SK-N-SH treated with all-trans-retinoic acid at 6 μM for 48 hours (cell line): ENCODE data around the gene CHMP1B.

Experiments used
- ARNTL ChIP-seq: fragments of 450-650 bp; formaldehyde crosslinking; IDR thresholded peaks from 2 replicates; pipeline ENCODE4 v1.5.0; 2020; ENCODE audit warnings: low read depth, mild to moderate bottlenecking, moderate library complexity, borderline replicate concordance
- CREB5 ChIP-seq: fragments of 250-450 bp; sonication (Bioruptor Pico); IDR thresholded peaks from 2 replicates; pipeline ENCODE4 v1.5.1; 2020; ENCODE audit warnings: low read depth, mild to moderate bottlenecking, moderate library complexity
- CSDC2 ChIP-seq: fragments of 250-450 bp; sonication (Bioruptor Pico); IDR thresholded peaks from 2 replicates; pipeline ENCODE4 v1.5.0; 2020; ENCODE audit warnings: mild to moderate bottlenecking, moderate library complexity
- OSR1 ChIP-seq: fragments of 250-450 bp; sonication (Bioruptor Pico); IDR thresholded peaks from 2 replicates; pipeline ENCODE4 v1.8.0; 2022; ENCODE audit warnings: moderate library complexity, mild to moderate bottlenecking, inconsistent platforms
- POU6F1 ChIP-seq: fragments of 250-450 bp; sonication (Bioruptor Pico); IDR thresholded peaks from 2 replicates; pipeline ENCODE4 v1.8.0; 2021; ENCODE audit warnings: low read depth, mild to moderate bottlenecking, moderate library complexity, borderline replicate concordance
- RARB ChIP-seq: fragments of 250-450 bp; sonication (Bioruptor Pico); IDR thresholded peaks from 2 replicates; pipeline ENCODE4 v1.8.0; 2021; ENCODE audit warnings: mild to moderate bottlenecking, moderate library complexity
- ZFP3 ChIP-seq: fragments of 250-450 bp; sonication (Bioruptor Pico); IDR thresholded peaks from 2 replicates; pipeline ENCODE4 v1.5.0; 2020; ENCODE audit warnings: mild to moderate bottlenecking, moderate library complexity
- ZNF8 ChIP-seq: fragments of 450-650 bp; formaldehyde crosslinking; IDR thresholded peaks from 2 replicates; pipeline ENCODE4 v1.5.0; 2020; ENCODE audit warnings: mild to moderate bottlenecking, moderate library complexity

- TF ChIP-seq ARNTL (no peak), CSDC2 (CRISPR knock-in tag) (no peak), ZFP3 (CRISPR knock-in tag) (no peak), POU6F1 (CRISPR knock-in tag) (no peak), OSR1 (CRISPR knock-in tag) (no peak), RARB (no peak), ZNF8 (CRISPR knock-in tag) (no peak), CREB5 (no peak)
Measured at GRCh38 chr18:11802586-11802985, 48.6 kb upstream of the CHMP1B start.
